Measurements from ENCODE around the gene HCK.
A peak's percentile ranks its signal among the peaks of the same experiment; 100 is the strongest.
"Not testable (repeated sequence)": the region's sequence is repeated elsewhere in the genome, so short reads cannot be mapped to it uniquely, and the experiment has no call there.

The HCK gene

GRCh38 chr20:32029561-32029960, 22.5 kb upstream of the HCK start:
- no peak for DNase-seq

- peak; percentile 38 for DNase-seq
Measured at GRCh38 chr20:32031007-32031958, 20.8 kb upstream of the HCK start.

- DNase-seq, result no peak
Measured at GRCh38 chr20:32033316-32033715, 18.7 kb upstream of the HCK start.

GRCh38 chr20:32033721-32034120, 18.3 kb upstream of the HCK start:
- DNase-seq, result not testable (repeated sequence)

GRCh38 chr20:32034581-32035425, 17.2 kb upstream of the HCK start:
- DNase-seq, result no peak

- DNase-seq, result no peak
Measured at GRCh38 chr20:32035426-32035779, 16.6 kb upstream of the HCK start.

- no peak for DNase-seq
Measured at GRCh38 chr20:32036252-32036651, 15.8 kb upstream of the HCK start.

- no peak for DNase-seq
Measured at GRCh38 chr20:32036716-32037485, 15.1 kb upstream of the HCK start.

GRCh38 chr20:32037929-32038328, 14.1 kb upstream of the HCK start:
- DNase-seq, result no peak

- DNase-seq, result peak; percentile 68
Measured at GRCh38 chr20:32040142-32040953, 11.7 kb upstream of the HCK start.

GRCh38 chr20:32045999-32046398, 6.0 kb upstream of the HCK start:
- no peak for DNase-seq

GRCh38 chr20:32050324-32050841, 1.7 kb upstream of the HCK start:
- DNase-seq, result no peak

- no peak for DNase-seq
Measured at GRCh38 chr20:32050851-32051556, 1.0 kb upstream of the HCK start.

GRCh38 chr20:32051720-32052089, 337 bp upstream of the HCK start:
- no peak for DNase-seq

GRCh38 chr20:32052778-32053362, 828 bp downstream of the HCK start:
- no peak for DNase-seq

GRCh38 chr20:32053648-32054047, 1.6 kb downstream of the HCK start:
- DNase-seq, result no peak

GRCh38 chr20:32056708-32057483, 4.9 kb downstream of the HCK start:
- DNase-seq, result no peak

GRCh38 chr20:32057656-32058184, 5.7 kb downstream of the HCK start:
- no peak for DNase-seq

- DNase-seq, result no peak
Measured at GRCh38 chr20:32059189-32059588, 7.1 kb downstream of the HCK start.

GRCh38 chr20:32062776-32063170, 10.7 kb downstream of the HCK start:
- peak; percentile 55 for DNase-seq
